HG03139 (cell line): ENCODE results near the gene PTP4A2.

Experiments
- ATAC-seq: cut with Tn5 transposase; IDR thresholded peaks from one replicate; pipeline ENCODE4 v1.9.1; 2021; ENCODE audit not compliant: unreplicated experiment

The PTP4A2 gene

GRCh38 chr1:31938184-31938975 is at the start of gene PTP4A2:
Gene PTP4A2, minus strand, starts transcription at chr1:31938368. Its CDS starts 19,303 bp downstream, at chr1:31919065.
- ATAC-seq: peak; percentile 69

GRCh38 chr1:31987135-31987619 is 49.0 kb upstream of the PTP4A2 start:
- ATAC-seq: no peak

- no peak for ATAC-seq
Observed at GRCh38 chr1:31985430-31985829, 47.3 kb upstream of the PTP4A2 start.

GRCh38 chr1:31984419-31985347 is 46.5 kb upstream of the PTP4A2 start:
- no peak for ATAC-seq

- no peak for ATAC-seq
Observed at GRCh38 chr1:31981972-31982371, 43.8 kb upstream of the PTP4A2 start.

- ATAC-seq: no peak
Observed at GRCh38 chr1:31981456-31981839, 43.3 kb upstream of the PTP4A2 start.

- ATAC-seq: no peak
Observed at GRCh38 chr1:31980835-31981455, 42.8 kb upstream of the PTP4A2 start.

GRCh38 chr1:31978843-31979400 is 40.8 kb upstream of the PTP4A2 start:
- ATAC-seq: no peak

- no peak for ATAC-seq
Observed at GRCh38 chr1:31977385-31978131, 39.4 kb upstream of the PTP4A2 start.

GRCh38 chr1:31976401-31976800 is 38.2 kb upstream of the PTP4A2 start:
- no peak for ATAC-seq

- no peak for ATAC-seq
Observed at GRCh38 chr1:31970873-31971272, 32.7 kb upstream of the PTP4A2 start.

- no peak for ATAC-seq
Observed at GRCh38 chr1:31961536-31961935, 23.4 kb upstream of the PTP4A2 start.

- no peak for ATAC-seq
Observed at GRCh38 chr1:31959521-31960340, 21.6 kb upstream of the PTP4A2 start.

GRCh38 chr1:31957701-31958674 is 19.8 kb upstream of the PTP4A2 start:
- no peak for ATAC-seq

- ATAC-seq: peak; percentile 64
Observed at GRCh38 chr1:31955917-31956736, 18.0 kb upstream of the PTP4A2 start.

GRCh38 chr1:31954607-31955283 is 16.6 kb upstream of the PTP4A2 start:
- no peak for ATAC-seq

- ATAC-seq: no peak
Observed at GRCh38 chr1:31952825-31953220, 14.7 kb upstream of the PTP4A2 start.
